KBM-7 (cell line): ENCODE measurements around the gene OSR1.
A peak's percentile ranks its signal among the peaks of the same experiment; 100 is the strongest.
"Not testable (repeated sequence)": the region's sequence is repeated elsewhere in the genome, so short reads cannot be mapped to it uniquely, and the experiment has no call there.

Source experiments
- DNase-seq: peaks from one replicate; pipeline ENCODE4 v3.0.0-alpha.2; 2015
- in situ Hi-C: fragments of 300-500 bp; cut with MboI; formaldehyde crosslinking; loops from 2 replicates; pipeline ENCODE4 v1.14.3; 2020; ENCODE audit warnings: low sequenced_read_pairs, low pct_unique_long_range_greater_than_20kb, mixed read lengths

The OSR1 gene

DNA sequence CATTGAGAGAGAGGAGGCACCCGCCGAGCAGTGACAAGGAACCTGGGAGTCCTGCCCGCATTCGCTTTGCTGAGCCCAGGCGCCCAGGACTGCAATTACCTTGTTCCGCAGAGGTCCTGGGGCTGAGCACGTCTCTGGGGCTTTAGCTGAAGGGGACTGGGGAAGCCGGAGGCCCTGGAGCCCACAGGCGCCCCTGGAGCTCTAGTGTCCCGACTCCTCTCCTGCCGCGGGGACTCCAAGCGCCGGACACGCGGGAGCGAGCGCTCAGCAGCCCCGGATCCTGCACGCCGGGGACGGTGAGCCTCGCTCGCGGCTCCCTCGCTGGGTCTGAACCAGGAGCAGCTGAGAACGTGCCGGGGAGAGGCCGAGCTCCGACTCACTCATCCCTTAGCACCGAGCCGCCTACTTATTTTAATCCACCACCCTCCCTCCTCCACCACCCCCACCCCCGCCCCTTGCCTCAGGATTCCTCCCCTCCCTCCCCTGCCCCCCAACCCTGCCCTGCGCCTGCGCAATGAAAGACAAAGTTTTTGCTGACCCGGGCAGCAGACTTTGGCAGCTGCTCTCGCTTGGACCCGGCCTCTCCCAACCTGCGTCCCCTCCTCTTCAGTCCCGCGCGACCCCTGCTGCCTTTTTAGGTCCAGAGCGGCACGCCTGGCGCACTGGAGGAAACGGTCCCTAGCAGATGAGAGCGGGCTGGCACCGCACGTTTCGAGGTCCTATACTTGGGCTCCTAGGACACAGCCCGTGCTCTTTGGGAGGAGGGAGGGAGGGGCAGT is at the start of gene OSR1:
OSR1 (minus strand) TSS at position 382 of the 779 bp plus-strand sequence. CDS start 4,818 bp downstream, outside the sequence.
- peak; percentile 64 for DNase-seq
- in situ Hi-C loops, result loop anchor here (25.0 kb wide), 2 partner anchors 504 to 846 kb away; no protein-coding TSS in a partner anchor

DNA sequence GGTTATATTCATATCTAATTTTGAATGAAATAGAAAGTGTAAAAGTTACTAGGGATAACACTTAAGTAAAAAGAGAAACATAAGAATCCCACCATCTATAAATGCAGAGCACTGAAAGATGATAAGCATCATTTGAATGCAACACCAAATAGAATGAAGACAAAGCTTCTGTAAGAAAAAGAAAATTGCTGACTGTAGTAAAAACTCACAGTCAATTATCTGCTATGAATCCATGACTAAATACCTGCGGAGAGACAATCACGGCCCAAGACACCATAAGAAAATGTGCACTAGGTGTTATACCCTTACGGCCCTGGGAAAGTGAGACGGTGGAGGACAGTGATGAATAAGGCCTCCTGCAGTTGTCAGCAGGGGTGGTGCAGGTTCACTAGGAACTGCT is 45.4 kb upstream of the OSR1 start:
- DNase-seq, result no peak
- in situ Hi-C loops, result no loop called here

DNA sequence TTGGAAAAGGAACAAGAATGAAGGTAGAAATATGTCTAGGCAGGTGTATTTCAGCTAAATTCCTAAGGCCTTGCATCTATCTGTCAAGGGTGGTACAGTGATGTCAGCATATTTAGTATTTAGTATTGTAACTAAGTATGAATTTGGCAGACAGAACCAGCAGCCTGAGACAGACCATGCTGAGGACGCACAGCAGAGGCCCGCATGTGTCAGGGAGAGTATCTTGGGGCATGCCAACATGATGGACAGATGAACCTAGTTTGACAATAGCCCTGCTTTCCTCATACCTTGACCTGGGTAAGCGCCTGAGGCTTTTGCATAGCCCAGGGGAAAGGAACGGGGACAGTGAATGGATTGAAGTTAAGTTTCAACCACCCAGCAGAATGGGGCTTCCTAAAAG is 33.8 kb upstream of the OSR1 start:
- in situ Hi-C loops, result no loop called here

DNA sequence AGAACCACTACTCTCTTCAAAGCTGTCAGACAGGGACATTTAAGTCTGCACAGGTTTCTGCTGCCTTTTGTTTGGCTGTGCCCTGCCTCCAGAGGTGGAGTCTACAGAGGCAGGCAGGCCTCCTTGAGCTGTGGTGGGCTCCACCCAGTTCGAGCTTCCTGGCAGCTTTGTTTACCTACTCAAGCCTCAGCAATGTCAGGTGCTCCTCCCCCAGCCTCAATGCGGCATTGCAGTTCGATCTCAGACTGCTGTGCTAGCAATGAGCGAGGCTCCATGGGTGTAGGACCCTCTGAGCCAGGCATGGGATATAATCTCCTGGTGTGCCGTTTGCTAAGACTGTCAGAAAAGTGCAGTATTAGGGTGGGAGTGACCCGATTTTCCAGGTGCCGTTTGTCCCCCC is 31.0 kb upstream of the OSR1 start:
- in situ Hi-C loops, DNase-seq: not testable (repeated sequence)

More for the DNA sequence above, 33.8 kb upstream of the OSR1 start:
- DNase-seq, result no peak

DNA sequence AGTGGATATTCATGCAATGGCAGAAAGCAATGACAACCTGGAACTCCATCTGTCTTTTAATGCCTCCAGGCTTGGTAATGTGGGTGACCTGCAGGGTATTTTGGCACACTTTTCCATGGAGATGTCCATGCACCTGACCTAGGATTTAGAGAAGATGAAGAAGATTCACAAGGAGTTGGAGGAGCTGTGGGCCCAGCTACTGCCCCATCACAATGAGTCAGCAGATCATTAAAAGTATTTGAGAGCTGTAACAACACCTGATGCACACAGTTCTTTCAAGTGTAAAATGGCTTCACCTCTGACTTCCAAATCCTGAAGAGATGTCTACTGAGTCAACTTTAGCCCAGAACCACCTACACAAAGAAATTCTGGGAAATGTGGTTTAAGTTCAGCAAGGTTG is 22.1 kb upstream of the OSR1 start:
- in situ Hi-C loops, result no loop called here

DNA sequence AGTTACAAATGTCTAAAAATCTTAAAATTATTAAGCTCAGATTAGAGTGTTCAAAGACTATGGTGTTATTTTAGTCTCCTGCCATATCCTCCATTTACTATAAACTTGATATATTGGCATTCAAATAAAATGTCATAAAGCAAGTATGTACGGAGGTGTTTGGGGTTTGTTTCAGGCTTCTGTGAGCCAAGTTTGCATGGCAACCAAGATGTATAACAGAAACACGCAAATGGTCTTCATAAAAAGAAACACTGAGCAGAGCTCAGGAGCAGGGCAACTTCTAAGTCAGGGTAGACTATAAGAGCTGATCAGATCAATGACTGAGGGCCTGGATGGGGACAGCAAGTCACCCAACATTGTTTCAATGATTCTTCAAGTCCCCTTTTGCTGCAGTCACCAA is 20.5 kb upstream of the OSR1 start:
- no peak for DNase-seq
- in situ Hi-C loops, result no loop called here

More for the DNA sequence above, 22.1 kb upstream of the OSR1 start:
- DNase-seq, result no peak

DNA sequence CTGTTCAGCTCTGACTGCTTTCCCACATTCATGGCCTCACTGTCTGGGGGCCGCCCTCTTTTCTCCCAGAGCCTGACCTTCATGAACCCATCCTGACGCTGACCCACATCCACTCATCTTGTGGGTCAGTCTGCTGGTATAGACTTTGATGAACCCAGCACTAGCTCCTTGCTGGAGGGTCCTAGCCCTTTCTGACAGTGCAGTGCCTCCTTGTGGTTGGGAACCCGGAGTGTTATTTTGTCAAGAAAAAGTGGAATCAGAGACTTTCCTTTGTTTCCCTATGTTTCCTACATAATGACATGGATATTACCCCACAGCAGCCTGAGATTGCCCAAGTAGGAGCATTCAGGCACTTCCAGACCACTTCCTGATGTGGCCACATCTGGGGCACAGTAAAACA is 19.3 kb upstream of the OSR1 start:
- no peak for DNase-seq
- in situ Hi-C loops, result no loop called here

DNA sequence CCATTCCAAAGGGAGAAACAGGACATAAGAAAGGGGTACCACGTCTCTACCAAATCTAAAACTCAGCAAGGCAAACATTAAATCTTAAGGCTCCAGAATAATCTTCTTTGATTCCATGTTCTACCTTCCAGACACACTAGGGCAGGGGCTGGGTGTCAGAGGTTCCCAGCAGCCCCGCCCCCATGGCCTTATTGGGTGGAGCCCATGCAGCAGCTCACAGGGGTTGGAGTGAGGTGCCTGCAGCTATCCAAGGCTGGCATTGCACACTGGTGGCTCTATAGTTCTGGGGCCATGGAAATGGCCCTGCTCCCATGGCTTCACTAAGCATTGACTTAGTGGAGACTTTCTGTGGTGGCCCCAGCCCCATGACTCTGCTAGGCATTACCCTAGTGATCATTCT is 14.9 kb upstream of the OSR1 start:
- in situ Hi-C loops, result loop anchor here (25.0 kb wide), 2 partner anchors 489 to 861 kb away; no protein-coding TSS in a partner anchor
- no peak for DNase-seq

DNA sequence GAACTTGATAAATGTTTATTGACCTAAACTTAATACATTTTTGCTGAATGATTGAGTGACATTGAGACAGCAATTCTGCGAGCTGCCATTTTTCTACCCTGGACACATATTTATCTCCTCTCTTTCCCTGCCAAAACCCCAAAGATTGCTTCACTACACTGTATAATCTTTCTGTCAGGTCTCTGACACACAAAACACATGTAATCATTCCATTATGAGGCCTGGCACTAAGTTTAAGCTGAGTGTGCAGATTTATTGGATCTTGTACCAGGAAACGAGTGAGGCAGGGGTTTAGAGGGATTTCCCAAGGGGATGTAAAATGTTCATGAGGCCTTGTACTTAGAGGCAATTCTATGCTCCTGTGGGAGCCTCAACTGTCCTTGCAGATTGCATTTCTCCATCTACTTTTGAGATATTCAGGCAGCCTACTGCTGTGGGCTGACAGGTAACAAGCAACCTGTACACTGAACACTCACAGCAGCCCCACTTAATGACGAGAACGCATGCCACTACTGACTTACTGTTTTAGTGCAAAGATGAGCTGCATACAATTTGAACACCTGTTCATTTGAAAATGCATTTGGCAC is 13.7 kb upstream of the OSR1 start:
- DNase-seq, result no peak
- in situ Hi-C loops, result loop anchor here (25.0 kb wide), 2 partner anchors 490 to 860 kb away; no protein-coding TSS in a partner anchor

DNA sequence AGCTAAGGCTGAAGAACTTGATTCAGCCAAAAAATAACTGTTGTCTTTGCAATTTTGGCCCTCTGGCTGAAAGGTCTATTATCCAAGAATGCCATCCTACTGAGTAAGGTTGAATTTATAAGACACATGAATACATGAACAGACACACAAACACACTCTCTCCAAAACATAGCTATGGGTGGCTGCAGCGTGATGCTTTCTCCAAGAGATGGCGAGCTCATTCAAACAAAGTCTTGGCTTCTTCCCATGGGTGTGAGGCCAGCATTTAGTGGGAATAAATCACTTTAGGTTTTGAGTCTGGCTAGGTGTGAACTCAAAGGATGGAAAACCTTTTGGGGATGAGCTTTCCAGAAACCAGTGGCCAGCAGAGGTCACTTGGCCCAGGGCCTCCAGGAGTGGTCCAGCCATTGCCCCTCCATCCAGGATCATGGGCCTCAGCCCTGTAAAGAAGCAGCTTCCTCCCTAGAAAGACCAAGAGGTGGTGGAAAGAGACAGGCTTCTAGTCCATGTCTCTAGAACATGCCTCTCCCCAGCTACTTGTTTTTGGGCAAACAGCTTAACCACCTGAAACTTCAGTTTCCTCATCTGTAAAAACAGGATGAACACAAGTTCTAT is 11.0 kb upstream of the OSR1 start:
- in situ Hi-C loops, result loop anchor here (25.0 kb wide), 2 partner anchors 493 to 857 kb away; no protein-coding TSS in a partner anchor
- DNase-seq, result no peak

DNA sequence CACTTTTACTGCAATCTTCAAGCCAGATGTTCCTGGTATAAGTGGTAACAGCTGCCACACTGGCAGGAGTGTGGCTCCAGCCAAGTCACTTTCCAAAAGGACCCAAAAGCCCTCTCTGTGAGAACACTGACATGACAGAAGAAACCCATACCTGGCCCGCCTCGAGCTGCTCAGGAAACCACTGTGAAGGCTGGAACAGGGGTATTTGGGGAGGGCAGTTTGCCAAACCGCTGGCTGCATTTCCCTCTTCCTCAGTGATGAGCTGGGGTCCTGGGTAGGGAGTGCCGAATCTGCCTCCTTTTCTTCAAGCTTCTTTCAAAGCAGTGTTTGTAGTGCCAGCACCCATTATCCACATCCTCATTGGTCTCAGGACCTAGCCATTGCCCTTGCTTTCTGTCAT is 10.3 kb upstream of the OSR1 start:
- DNase-seq, result no peak
- in situ Hi-C loops, result loop anchor here (25.0 kb wide), 2 partner anchors 494 to 856 kb away; no protein-coding TSS in a partner anchor

DNA sequence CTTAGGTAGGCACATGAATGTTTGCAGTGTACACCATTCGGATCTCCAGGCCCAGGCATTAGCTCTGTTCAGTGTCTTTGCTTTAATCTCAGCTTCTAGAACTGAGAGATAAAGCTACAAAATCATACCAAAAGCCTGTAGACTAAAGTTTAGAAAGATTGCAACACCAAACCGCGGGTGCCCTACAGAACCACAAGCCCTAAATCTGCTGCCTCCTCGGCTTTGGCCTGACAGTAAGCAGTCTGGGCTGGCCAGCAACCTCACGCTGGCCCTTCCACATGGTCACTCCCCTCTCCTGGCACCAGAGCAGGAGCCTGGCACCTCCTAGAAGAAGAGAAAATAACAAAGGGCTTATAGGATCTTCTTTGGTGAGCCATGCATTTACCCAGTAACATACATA is 8.9 kb upstream of the OSR1 start:
- in situ Hi-C loops, result loop anchor here (25.0 kb wide), 2 partner anchors 495 to 855 kb away; no protein-coding TSS in a partner anchor
- DNase-seq, result no peak

DNA sequence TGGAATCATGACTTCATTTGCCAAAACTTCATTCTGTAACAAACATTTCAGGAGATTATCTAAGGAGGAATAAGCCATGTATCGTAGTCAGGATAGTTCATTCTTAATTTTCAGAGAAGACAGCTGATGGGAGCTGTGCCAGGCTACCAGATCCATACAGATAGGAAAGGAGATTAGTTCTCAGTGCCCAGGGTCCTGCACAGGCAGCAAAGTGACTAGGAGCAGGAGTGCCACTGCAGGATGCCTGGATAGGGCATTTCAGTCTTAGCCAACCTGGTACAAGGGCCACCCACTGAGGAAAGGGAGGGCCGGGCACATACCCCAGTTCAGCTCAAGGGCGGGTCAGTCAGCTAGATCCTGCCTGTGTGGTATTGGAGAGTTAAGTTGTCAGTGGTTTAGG is 6.7 kb upstream of the OSR1 start:
- in situ Hi-C loops, result loop anchor here (25.0 kb wide), 2 partner anchors 497 to 853 kb away; no protein-coding TSS in a partner anchor

DNA sequence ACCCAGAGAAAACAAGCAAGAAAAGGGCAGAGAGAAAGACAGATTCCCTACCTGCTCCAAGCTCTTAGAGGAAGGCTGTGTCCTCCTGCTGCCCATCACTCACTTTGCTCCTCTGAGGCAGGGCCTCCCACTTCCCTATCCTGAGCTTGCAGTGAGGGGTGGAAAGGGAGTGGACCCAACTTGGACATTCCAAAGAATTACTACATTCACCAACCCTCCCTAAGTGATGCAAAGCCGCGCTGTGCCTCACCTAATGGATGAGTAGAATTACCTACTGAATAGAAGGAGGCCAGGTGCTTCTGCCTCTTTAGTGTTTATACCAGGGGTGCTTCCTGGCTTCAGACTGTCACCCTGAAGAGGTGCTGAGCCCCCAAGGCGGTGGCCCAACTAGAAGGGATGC is 5.6 kb upstream of the OSR1 start:
- DNase-seq, result no peak
- in situ Hi-C loops, result loop anchor here (25.0 kb wide), 2 partner anchors 498 to 852 kb away; no protein-coding TSS in a partner anchor

More for the DNA sequence above, 6.7 kb upstream of the OSR1 start:
- DNase-seq, result no peak

DNA sequence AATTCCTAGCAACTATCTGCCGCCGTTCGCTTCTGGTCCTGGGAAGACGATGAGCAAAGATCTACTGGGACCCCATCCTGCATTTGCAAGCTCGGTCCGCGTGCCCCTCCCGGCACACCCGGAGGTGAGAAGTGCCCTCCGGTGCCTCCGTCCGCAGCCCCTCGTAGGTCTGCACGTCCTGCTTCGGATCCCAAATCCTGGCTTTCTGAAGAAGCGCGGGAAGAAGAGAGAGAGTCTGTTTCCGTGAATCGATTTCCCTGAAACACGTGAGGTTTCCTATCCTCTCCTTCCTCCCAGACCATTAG is 5.0 kb upstream of the OSR1 start:
- no peak for DNase-seq
- in situ Hi-C loops, result loop anchor here (25.0 kb wide), 2 partner anchors 499 to 851 kb away; no protein-coding TSS in a partner anchor

DNA sequence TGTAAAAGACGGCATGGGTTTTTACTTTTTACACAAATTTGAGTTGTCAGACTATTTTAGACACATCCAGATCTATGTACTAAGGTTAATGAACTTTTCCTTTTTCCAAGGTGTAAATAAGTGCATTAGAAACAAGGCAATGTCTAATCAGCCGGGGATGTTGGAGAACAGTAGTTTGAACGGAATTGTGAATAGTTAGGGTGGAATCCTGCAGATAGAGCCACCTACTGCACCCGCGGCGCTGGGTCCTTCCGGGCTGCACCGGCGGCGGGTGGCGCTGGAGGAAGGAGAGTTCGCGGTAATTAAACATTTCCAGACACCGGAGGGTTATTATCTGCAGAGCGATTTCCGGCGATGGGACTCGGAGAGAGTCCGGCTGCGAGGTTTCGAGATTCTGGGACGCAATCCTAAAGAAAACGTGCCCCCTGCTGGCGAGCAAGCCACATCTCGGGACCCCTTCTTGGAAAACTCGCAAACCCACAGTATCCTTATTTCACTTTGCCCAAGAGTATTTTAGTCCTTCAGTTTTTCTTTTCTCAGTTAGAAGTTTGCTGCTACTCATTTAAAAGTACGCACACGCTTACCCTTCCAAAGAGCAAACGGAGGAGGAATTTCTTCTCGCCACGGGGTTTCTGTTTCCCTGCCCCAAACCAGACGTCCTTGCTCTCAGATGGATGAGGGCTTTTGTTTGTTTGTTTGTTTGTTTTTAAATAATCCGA is 4.5 kb upstream of the OSR1 start:
- DNase-seq, result peak; percentile 78
- in situ Hi-C loops, result loop anchor here (25.0 kb wide), 2 partner anchors 499 to 851 kb away; no protein-coding TSS in a partner anchor

DNA sequence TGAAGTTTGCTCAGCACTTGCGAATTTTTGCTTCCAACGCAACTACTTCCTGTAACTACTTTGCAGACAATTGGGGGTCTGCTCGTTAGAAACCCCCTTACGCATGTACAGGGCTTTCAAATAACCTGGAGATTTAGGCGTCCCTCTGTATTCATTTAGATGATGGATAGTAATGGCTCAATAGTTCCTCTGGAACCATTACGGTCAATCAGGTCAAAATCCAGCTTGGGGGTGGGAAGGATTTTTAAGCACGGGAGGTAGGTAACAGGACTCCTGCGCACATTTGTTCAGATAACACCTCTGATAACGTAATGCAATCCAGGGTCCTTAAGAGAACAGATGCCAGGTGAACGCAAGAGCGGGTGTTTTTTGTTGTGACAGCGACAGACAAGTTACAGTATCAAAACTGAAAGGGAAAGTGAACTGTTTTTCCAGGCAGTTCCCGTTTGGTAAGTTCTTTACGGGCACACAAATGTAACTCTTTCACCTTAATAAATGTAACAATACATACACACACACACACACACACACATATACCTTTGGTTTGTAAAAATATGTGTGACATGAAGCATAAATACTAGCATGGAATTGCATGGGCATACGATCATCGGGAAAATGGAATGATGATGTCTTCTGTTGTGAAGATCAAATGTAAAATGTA is 3.8 kb upstream of the OSR1 start:
- in situ Hi-C loops, result loop anchor here (25.0 kb wide), 2 partner anchors 500 to 850 kb away; no protein-coding TSS in a partner anchor
- peak; percentile 39 for DNase-seq

DNA sequence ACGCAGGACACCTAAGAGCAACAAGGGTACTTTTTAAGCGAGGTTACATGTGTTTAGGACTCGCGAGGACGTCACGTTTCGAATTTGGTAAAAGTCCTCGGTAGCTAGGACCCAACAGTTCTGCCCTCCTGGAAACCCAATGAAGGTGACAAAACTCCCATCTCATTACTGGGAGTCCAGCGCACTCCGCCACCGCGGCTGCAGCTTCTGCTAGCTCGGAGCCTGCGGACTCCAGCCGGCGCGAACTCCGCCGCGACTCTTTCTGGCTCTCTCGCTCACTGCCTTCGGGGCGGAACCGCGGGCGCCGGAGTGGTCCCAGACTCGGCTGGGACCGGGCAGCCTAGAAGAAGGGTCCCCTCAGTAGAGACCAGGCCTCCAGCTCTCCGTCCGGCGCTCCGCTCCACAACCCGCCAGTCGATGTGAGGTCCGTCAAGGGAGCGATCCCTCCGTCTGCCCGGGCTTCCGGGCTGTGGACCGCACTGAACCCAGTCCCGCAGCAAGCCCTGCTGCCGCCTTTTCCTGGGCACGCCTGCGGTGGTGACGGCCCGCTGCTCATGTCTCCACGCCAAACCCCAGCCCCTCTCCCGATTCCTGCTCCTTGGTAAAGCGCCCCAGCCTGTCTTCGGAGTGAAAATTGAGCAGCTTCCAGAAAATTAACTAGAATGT is 3.0 kb upstream of the OSR1 start:
- DNase-seq, result no peak
- in situ Hi-C loops, result loop anchor here (25.0 kb wide), 2 partner anchors 501 to 849 kb away; no protein-coding TSS in a partner anchor
